HG02571 (cell line): Measurements from ENCODE around the gene MUC4.
"Not testable (repeated sequence)": the region's sequence is repeated elsewhere in the genome, so short reads cannot be mapped to it uniquely, and the experiment has no call there.

ENCODE experiments used
- ATAC-seq: cut with Tn5 transposase; IDR thresholded peaks from one replicate; pipeline ENCODE4 v1.9.1; 2021; ENCODE audit warnings: mild to moderate bottlenecking, moderate library complexity; ENCODE audit not compliant: unreplicated experiment

Gene MUC4

GRCh38 chr3:195794708-195795107 is 17.0 kb downstream of the MUC4 start:
- ATAC-seq: no peak

GRCh38 chr3:195792621-195793020 is 19.1 kb downstream of the MUC4 start:
- ATAC-seq: not testable (repeated sequence)

- ATAC-seq: no peak
Measured at GRCh38 chr3:195790901-195791300, 20.8 kb downstream of the MUC4 start.

GRCh38 chr3:195788711-195789581 is 22.8 kb downstream of the MUC4 start:
- no peak for ATAC-seq

GRCh38 chr3:195785781-195786405 is 25.8 kb downstream of the MUC4 start:
- not testable (repeated sequence) for ATAC-seq

- ATAC-seq: not testable (repeated sequence)
Measured at GRCh38 chr3:195784031-195784430, 27.7 kb downstream of the MUC4 start.

- ATAC-seq: not testable (repeated sequence)
Measured at GRCh38 chr3:195781236-195781635, 30.5 kb downstream of the MUC4 start.

- ATAC-seq: no peak
Measured at GRCh38 chr3:195777975-195778374, 33.8 kb downstream of the MUC4 start.

GRCh38 chr3:195774917-195775316 is 36.8 kb downstream of the MUC4 start:
- no peak for ATAC-seq

GRCh38 chr3:195773956-195774537 is 37.7 kb downstream of the MUC4 start:
- no peak for ATAC-seq

- no peak for ATAC-seq
Measured at GRCh38 chr3:195771646-195772300, 40.0 kb downstream of the MUC4 start.

GRCh38 chr3:195770841-195771645 is 40.7 kb downstream of the MUC4 start:
- ATAC-seq: not testable (repeated sequence)

GRCh38 chr3:195770081-195770840 is 41.5 kb downstream of the MUC4 start:
- no peak for ATAC-seq

- no peak for ATAC-seq
Measured at GRCh38 chr3:195769551-195769950, 42.2 kb downstream of the MUC4 start.

GRCh38 chr3:195768831-195769303 is 42.9 kb downstream of the MUC4 start:
- no peak for ATAC-seq

- ATAC-seq: no peak
Measured at GRCh38 chr3:195768414-195768813, 43.3 kb downstream of the MUC4 start.

GRCh38 chr3:195767792-195768191 is 43.9 kb downstream of the MUC4 start:
- ATAC-seq: no peak

GRCh38 chr3:195766671-195767070 is 45.1 kb downstream of the MUC4 start:
- ATAC-seq: no peak

- ATAC-seq: no peak
Measured at GRCh38 chr3:195764961-195765706, 46.6 kb downstream of the MUC4 start.
